ENCODE data around the gene EPHA3.

DNA sequence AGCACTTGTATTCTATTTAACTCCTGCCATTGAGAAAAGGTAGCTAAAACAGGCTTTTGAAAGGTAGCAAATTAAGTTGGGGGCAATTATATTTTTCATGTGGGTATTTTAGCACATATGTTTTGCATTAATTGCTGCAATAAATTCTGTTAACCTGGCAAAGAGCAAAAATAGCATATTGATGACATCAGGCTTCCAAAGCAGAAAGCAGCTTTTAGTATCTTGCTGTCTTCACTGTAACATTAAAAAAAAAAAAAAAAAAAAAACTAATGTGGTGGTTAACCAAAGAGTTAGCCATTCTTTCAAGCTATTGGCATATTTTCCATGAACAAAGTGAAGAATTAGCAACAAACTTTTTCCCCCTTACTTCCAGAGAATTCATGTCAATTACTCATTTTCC, 9.1 kb downstream of the EPHA3 start:
- TF ChIP-seq CTCF (IDR thresholded peaks at IDR 0.05) (no peak), POLR2A (IDR thresholded peaks at IDR 0.05; ENCODE audit: low read depth) (no peak)
